ENCODE results near the gene PKDCC. TPM values are rescaled to one million over a fixed set of nuclear protein-coding genes. Genes with fewer than 3 reads are reported as not detected.
"Not testable (repeated sequence)": the region's sequence is repeated elsewhere in the genome, so short reads cannot be mapped to it uniquely, and the experiment has no call there.

PKDCC gene
- total RNA-seq, 1 donor from 2014 or later, result not detected

DNA sequence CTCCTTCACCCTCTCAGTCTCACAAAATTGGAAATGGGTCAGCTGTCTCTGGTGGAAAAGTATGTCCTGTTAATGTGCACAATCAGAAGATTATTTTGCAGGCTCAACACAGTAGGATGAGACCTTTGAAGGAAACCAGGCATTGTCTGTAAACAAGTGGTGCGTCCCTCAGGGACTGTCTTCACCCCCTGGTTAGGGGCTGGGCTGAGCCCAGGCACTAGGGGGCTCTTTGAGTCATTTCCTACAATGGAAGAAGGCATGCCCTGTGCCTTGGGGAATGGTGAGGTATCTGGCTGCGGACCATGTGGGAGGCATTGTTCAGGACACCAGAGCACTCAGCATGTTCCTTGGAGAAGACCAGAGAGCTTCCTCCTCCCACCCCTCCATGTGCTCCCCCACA lies 26.8 kb downstream of the PKDCC start:
- Mint-ChIP-seq H3K4me1 (no peaks in the 10 kb centered on the region), H3K4me3 (no peak overlapping the region), H3K36me3 (ENCODE audit: low read depth) (no peaks in the 10 kb centered on the region), H3K27me3 (peaks cover 12% of the 10 kb centered on the region), H3K27ac (no peak overlapping the region), H3K9me3 (no peaks in the 10 kb centered on the region)
- intact Hi-C loops (cut with micrococcal nuclease), result no loop called here
- DNase-seq, result no peak

DNA sequence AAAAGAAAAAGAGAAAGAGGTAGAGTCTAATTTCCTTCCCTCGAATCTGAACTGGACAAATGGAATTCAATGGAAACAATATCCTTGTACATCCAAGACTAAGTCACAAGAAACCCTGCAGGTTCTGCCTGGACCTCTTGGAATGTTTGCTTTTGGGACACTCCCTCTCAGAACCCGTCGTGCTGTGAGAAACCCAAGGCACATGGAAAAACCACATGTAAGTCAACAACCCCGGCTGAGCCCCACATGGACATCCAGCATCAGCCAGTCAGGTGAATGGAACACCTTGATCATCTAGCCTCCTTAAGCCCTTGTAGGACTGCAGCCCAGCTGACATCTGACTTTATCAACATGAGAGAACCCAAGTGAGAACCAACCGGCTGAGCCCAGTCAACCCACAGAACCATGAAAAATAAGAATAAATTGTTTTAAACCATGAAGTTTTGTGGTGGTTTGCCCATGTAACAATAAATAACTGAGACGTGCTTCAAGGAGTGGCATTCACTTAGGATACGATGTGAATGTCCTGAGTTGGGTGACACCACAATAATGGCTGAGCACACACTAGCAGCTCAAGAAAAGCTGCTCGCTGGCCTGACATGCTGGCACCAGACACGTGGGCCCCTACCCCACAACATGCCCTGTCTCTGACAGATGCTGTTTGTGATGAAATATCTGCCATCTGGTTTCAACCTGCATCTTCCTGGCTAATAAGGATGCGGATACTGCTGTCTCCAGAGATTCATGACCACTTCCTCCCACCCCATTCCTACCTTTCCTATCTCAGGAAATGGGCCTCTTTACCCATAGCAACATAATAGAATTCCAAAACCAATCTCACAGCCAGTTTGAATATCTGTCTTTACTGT lies 28.8 kb downstream of the PKDCC start:
- Mint-ChIP-seq H3K27me3 (peaks cover 18% of the 10 kb centered on the region), H3K4me3 (no peak overlapping the region), H3K27ac (no peak overlapping the region), H3K9me3 (no peaks in the 10 kb centered on the region), H3K36me3 (ENCODE audit: low read depth) (no peaks in the 10 kb centered on the region), H3K4me1 (no peaks in the 10 kb centered on the region)
- intact Hi-C loops (cut with micrococcal nuclease), result no loop called here
- no peak for DNase-seq

DNA sequence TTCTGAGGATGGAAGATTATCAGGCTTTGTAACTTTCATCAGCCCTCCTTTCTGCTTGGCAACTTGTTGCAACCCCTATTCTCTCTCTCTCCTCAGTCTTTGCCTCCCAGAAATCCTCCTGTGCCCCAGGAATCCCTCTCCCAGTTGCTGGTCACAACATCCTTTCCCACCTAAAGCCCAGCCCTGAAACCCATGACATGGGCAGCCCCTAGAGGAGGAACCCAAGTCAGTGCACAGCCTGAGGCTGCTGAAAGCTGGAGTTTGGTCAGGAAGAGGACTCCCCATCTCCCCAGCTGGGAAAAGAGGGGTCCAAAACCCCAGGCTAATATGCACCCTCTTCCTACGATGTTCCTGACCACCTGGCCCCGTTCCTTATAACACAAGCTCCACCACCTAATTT lies 29.5 kb downstream of the PKDCC start:
- Mint-ChIP-seq H3K4me1 (no peaks in the 10 kb centered on the region), H3K27me3 (peaks cover 18% of the 10 kb centered on the region), H3K27ac (no peak overlapping the region), H3K36me3 (ENCODE audit: low read depth) (no peaks in the 10 kb centered on the region), H3K9me3 (no peaks in the 10 kb centered on the region), H3K4me3 (no peak overlapping the region)
- intact Hi-C loops (cut with micrococcal nuclease), result no loop called here
- no peak for DNase-seq

GRCh38 chr2:42079737-42080287 lies 32.0 kb downstream of the PKDCC start:
- Mint-ChIP-seq H3K36me3 (ENCODE audit: low read depth) (no peaks in the 10 kb centered on the region), H3K4me3 (no peak overlapping the region), H3K27ac (no peak overlapping the region), H3K27me3 (peaks cover 18% of the 10 kb centered on the region), H3K4me1 (peaks cover 3% of the 10 kb centered on the region), H3K9me3 (no peaks in the 10 kb centered on the region)
- intact Hi-C loops (cut with micrococcal nuclease), result no loop called here
- no peak for DNase-seq

DNA sequence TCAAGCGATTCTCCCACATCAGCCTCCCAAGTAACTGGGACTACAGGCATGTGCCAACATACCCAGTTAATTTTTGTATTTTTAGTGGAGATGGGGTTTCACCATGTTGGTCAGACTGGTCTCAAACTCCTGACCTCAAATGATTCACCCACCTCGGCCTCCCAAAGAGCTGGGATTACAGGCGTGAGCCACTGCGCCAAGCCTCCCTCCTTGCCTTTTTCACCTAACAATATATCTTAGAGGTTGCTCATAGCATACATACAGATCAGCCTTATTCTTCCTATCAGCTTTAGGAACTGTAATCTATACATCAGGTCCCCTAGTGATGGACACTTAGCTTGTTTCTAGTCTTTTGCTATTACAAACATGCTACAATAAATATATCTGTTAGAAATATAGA lies 33.3 kb downstream of the PKDCC start:
- H3K4me1 Mint-ChIP-seq; H3K27ac Mint-ChIP-seq; H3K36me3 Mint-ChIP-seq (ENCODE audit: low read depth); DNase-seq; H3K4me3 Mint-ChIP-seq; intact Hi-C loops (cut with micrococcal nuclease); H3K9me3 Mint-ChIP-seq: not testable (repeated sequence)
- peaks cover 18% of the 10 kb centered on the region for H3K27me3 Mint-ChIP-seq

DNA sequence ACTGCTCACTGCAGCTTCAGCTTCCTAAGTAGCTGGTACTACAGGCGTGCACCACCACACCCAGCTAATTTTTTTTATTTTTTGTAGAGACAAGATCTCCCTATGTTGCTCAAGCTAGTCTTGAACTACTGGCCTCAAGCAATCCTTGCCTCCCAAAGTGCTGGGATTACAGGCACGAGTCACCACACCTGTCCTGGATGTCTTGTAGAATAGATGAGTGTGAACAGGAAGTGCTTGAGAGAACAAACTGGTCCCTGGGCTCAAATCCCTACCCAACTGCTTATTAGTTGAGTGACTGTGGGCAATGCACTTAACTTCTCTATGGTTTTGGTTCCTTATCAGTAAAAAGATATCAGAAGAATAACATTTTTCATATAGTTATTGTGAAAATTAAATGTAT lies 34.2 kb downstream of the PKDCC start:
- Mint-ChIP-seq H3K4me3 (no peak overlapping the region), H3K9me3 (no peaks in the 10 kb centered on the region), H3K27ac (no peak overlapping the region), H3K36me3 (ENCODE audit: low read depth) (no peaks in the 10 kb centered on the region), H3K4me1 (peaks cover 6% of the 10 kb centered on the region), H3K27me3 (peaks cover 17% of the 10 kb centered on the region)
- DNase-seq, result no peak
- intact Hi-C loops (cut with micrococcal nuclease), result no loop called here

DNA sequence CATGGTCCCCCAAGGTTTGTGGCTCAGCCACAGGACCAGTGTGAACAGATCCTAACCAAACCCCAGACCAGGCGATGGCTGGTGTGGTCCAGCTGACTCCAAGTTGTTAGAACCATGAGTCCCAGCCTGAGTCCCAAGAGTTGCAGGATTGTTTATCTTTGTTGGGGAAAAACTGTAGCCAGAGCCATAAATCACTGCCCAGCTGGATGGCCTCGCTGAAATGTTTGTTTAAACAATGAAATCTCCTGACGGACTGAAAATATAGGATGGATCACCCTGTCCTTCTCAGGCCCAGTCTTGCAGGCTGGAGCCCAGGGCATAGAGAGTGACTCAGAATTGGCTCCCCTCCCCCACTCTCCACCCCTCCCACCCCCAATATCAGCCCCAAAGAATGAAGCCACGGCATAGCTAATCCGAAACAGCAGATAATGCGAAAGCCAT lies 36.4 kb downstream of the PKDCC start:
- H3K27me3 Mint-ChIP-seq, result peaks cover 11% of the 10 kb centered on the region
- no peak overlapping the region for H3K27ac Mint-ChIP-seq
- H3K4me3 Mint-ChIP-seq, result no peak overlapping the region
- intact Hi-C loops (cut with micrococcal nuclease), result no loop called here
- peaks cover 6% of the 10 kb centered on the region for H3K4me1 Mint-ChIP-seq
- no peaks in the 10 kb centered on the region for H3K9me3 Mint-ChIP-seq
- H3K36me3 Mint-ChIP-seq (ENCODE audit: low read depth), result no peaks in the 10 kb centered on the region
- DNase-seq, result no peak

DNA sequence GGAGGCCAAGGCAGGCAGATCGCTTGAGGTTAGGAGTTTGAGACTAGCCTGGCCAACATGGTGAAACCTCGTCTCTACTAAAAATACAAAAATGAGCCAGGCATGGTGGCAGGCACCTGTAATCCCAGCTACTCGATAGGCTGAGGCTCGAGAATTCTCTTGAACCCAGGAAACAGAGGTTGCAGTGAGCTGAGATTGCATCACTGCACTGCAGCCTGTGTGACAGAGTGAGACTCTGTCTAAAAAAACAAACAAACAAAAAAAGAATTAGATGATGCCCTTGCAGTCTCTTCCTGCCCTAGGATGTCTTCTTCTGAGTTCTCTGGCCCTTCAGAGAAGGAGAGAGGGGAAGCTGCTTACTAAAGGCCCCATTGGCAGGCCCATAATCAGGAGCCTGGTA lies 37.2 kb downstream of the PKDCC start:
- H3K27ac Mint-ChIP-seq; H3K9me3 Mint-ChIP-seq; H3K27me3 Mint-ChIP-seq; DNase-seq; H3K4me3 Mint-ChIP-seq; H3K4me1 Mint-ChIP-seq; H3K36me3 Mint-ChIP-seq (ENCODE audit: low read depth); intact Hi-C loops (cut with micrococcal nuclease): not testable (repeated sequence)

DNA sequence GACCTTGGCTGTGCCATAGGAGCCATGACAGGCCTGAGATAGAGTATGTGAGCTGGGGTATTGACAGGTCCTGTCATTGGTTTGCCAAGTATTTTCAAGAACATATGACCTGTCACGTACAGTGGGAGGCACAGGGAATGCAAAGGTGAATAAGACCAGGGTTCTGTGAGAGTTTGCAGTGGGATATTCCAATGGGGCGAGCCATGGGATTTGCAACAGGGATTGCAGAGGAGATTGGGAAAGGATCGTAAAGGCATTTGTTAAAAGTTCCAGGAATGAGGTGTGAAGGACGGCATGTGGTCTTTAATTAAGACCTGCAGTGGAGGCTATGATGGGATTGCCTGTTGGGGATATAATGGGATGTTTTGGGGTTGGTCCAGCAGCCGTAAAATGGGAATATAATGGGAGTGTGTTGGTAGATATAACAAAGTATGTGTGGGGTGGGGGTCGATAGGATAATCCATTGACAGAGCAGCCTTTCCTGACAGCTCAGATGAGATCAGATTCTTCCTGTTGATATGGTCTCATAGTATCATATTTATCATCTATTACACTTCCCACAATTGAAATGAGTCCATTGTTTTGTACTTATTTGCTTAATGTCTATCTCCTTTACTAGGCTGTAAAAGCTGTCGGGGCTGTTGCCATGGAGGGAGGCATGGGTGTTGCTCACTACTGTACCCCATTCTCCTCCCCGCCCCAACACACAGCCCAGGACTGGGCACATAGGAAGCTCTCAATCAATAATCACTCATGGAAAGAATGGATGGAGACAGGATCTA lies 38.1 kb downstream of the PKDCC start:
- no peaks in the 10 kb centered on the region for H3K9me3 Mint-ChIP-seq
- intact Hi-C loops (cut with micrococcal nuclease), result loop anchor here (1.0 kb wide), 2 partner anchors 217 to 245 kb away; no protein-coding TSS in a partner anchor
- no peak overlapping the region for H3K27ac Mint-ChIP-seq
- H3K36me3 Mint-ChIP-seq (ENCODE audit: low read depth), result no peaks in the 10 kb centered on the region
- H3K27me3 Mint-ChIP-seq, result peaks cover 10% of the 10 kb centered on the region
- H3K4me1 Mint-ChIP-seq, result peaks cover 6% of the 10 kb centered on the region
- no peak overlapping the region for H3K4me3 Mint-ChIP-seq
- DNase-seq, result no peak

DNA sequence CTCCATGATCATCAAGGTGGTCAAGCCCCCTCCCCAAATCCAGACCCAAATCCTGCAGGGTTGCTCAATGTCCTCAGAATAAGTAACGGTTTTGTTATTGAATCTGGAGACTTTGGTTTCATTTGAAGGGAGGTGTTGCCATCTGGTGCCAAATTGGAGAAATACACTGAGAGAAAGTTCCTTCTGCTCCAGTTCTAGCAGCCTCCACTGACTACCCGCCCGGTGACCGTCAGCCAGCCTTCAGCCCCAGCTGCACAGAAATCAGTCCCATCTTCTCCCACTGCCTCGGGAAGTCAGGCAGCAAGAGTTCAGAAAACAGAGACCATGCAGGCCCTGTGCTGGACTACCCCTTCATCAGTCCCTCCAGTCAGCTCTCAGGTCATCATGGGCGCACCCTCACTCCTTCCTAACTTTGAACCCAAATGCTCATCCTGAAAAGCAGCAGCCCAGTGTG lies 38.7 kb downstream of the PKDCC start:
- intact Hi-C loops (cut with micrococcal nuclease), result loop anchor here (1.0 kb wide), 2 partner anchors 217 to 245 kb away; no protein-coding TSS in a partner anchor
- DNase-seq, result peak; percentile 84
- Mint-ChIP-seq H3K27me3 (peaks cover 11% of the 10 kb centered on the region), H3K4me1 (peaks cover 6% of the 10 kb centered on the region), H3K4me3 (no peak overlapping the region), H3K36me3 (ENCODE audit: low read depth) (no peaks in the 10 kb centered on the region), H3K27ac (no peak overlapping the region), H3K9me3 (no peaks in the 10 kb centered on the region)

- Mint-ChIP-seq H3K4me1 (peaks cover 6% of the 10 kb centered on the region), H3K27me3 (peaks cover 18% of the 10 kb centered on the region), H3K36me3 (ENCODE audit: low read depth) (no peaks in the 10 kb centered on the region), H3K27ac (no peak overlapping the region), H3K4me3 (no peak overlapping the region), H3K9me3 (no peaks in the 10 kb centered on the region)
- intact Hi-C loops (cut with micrococcal nuclease), result no loop called here
- DNase-seq, result no peak
Measured at GRCh38 chr2:42087137-42087856, 39.5 kb downstream of the PKDCC start.

GRCh38 chr2:42087857-42088195 lies 40.0 kb downstream of the PKDCC start:
- no peaks in the 10 kb centered on the region for H3K36me3 Mint-ChIP-seq (ENCODE audit: low read depth)
- DNase-seq, result no peak
- H3K27me3 Mint-ChIP-seq, result peaks cover 22% of the 10 kb centered on the region
- H3K4me3 Mint-ChIP-seq, result no peak overlapping the region
- intact Hi-C loops (cut with micrococcal nuclease), result no loop called here
- H3K4me1 Mint-ChIP-seq, result peaks cover 4% of the 10 kb centered on the region
- no peaks in the 10 kb centered on the region for H3K9me3 Mint-ChIP-seq
- H3K27ac Mint-ChIP-seq, result no peak overlapping the region

- Mint-ChIP-seq H3K27ac (no peak overlapping the region), H3K27me3 (peaks cover 33% of the 10 kb centered on the region), H3K9me3 (no peaks in the 10 kb centered on the region), H3K36me3 (ENCODE audit: low read depth) (no peaks in the 10 kb centered on the region), H3K4me3 (no peak overlapping the region), H3K4me1 (peaks cover 7% of the 10 kb centered on the region)
- intact Hi-C loops (cut with micrococcal nuclease), result no loop called here
- DNase-seq, result peak; percentile 90
Measured at GRCh38 chr2:42089340-42089925, 41.6 kb downstream of the PKDCC start.
